Measurements from ENCODE around the gene NTN5. TPM values are rescaled to one million over a fixed set of nuclear protein-coding genes. Genes with fewer than 3 reads are reported as not detected.

The NTN5 gene
- total RNA-seq, 4 donors from 2014 or later = not detected

DNA sequence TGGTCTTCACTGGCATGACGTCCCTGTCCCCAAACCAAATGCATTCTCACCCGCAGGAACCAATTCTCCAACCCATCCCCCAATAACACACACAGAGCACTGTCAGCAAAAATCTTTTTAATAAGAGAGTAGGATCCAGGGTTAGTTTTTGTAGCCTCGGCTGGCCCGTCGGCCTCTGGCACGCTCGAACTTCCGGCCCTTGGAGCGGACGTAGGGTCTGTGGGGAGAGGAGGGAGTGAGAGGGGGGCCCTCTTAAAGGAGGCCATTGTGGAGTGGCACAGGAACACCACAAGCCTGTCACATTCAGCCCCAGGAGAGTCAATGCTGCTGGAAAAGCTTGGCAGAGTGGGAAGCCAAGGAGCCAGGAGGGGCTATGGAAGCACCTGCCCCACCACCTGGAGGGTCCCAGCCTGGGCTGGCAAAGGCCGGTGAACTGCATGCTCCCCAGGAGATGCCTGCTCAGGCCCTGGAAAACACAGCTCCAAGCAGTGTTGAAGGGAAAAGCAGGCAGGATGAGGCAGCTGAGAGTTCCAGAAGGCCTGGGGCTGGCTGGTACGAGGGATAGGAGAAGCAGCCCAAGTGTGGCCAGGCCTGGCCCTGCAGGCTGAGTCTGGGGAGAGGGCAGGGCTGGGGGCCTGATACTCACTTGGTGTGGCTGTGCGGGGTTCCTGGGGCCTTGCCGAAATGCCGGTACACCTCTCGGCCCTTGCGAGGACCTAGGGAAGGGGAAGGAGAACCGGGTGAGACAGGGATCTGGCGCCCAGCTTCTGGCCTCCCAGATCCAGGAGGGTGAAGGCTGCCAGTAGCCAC is 57.4 kb downstream of the NTN5 start:
- Histone ChIP-seq H3K4me1 (peaks cover 34 to 55% of the 10 kb centered on the region in 2 donors), H3K27me3 (no peaks in the 10 kb centered on the region), H3K27ac (peak overlapping the region in 1 of 4 donors; percentile 89), H3K4me3 (no peak overlapping the region), H3K9me3 (no peaks in the 10 kb centered on the region), H3K36me3 (peaks cover 3 to 29% of the 10 kb centered on the region in 2 donors)
- no peak for ATAC-seq
- no peak for TF ChIP-seq CTCF (IDR thresholded peaks at IDR 0.05 in 4 of 5, conservative IDR thresholded peaks at IDR 0.05 in 1 of 5)
- TF ChIP-seq POLR2A (IDR thresholded peaks at IDR 0.05) = no peak
- no peak for DNase-seq
- in situ Hi-C loops (cut with MboI; ENCODE audit: low sequenced_read_pairs in 4 of 4) = no loop called here
- intact Hi-C loops (cut with DNase I; ENCODE audit: low total_unique reads) = no loop called here

DNA sequence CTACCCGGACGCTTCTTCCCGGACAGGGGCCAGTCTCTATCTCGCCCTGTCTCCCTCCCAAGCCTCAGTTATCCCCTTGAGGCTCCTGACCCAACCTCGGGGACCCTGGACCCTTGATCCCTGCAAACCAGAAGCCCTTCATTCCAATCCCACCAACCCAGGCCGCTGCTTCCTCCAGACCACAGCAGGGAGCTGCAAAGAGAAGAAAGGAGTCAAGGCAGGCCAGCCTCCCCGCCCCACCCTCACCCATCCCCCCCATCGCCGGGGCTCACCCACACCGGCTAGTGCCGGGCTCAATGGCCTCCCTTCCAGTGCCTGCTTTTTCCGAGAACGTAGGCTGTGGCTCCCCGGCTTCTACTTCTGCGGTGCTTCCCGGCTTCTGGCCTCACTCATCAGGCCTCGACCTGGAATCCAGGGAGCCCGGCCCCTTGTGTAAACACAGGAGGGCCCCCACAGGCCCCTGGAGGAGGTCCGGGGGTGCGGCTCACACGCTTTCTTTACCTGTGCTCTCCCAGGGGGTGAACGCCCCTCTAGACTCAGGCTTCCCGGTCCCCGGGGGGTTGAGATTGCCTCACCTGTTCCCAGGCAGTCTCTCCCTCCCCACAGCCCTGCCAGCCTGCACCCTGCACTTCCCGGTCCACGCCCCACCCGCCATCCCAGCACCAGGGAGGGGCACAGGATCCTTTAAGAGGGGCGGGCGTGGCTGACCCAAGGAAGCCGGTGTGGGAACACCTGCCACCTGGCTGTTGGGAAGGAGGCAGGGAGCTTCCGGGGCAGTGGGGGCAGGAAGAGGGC is 58.2 kb downstream of the NTN5 start, which contains the start of gene FAM83E:
FAM83E (minus strand) TSS at position 641 of the 795 bp plus-strand sequence. CDS start 1,704 bp downstream, outside the sequence.
- intact Hi-C loops (cut with DNase I; ENCODE audit: low total_unique reads) = no loop called here

DNA sequence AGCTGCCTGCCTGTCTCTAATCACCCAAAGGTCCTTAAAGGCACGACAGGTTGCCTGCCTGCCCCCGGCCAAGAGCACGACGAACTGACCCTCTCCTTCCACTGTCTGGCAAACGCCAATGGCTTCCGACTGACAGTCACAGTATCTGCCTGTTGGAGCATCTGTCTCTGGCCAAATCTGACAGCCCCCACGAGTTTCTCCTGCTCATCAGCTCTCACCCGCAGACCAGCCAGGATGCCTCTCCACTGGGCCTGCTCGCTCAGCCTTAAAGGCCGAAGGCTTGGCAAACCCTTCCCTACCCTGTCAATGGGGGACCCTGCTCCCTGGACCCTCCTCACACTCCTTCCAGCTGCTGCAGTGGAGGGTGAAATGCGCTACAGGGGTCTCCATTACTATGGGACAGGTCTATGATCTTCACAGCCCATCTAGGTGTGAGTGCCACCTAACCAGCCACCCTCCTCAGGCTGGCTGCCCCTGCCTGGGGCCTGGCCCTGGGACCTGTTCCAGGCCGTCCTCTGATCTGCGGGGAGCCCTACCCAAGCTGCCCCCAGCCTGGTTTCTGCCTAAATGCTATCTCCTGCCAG is 58.9 kb downstream of the NTN5 start:
- Histone ChIP-seq H3K36me3 (peaks cover 3 to 29% of the 10 kb centered on the region in 2 donors), H3K27ac (peak overlapping the region; percentile 78 to 89 (median 84)), H3K4me3 (no peak overlapping the region), H3K9me3 (no peaks in the 10 kb centered on the region), H3K4me1 (peaks cover 27 to 46% of the 10 kb centered on the region in 2 donors), H3K27me3 (no peaks in the 10 kb centered on the region)
- ATAC-seq = no peak
- TF ChIP-seq CTCF (IDR thresholded peaks at IDR 0.05 in 4 of 5, conservative IDR thresholded peaks at IDR 0.05 in 1 of 5) (no peak), POLR2A (IDR thresholded peaks at IDR 0.05) (no peak)
- intact Hi-C loops (cut with DNase I; ENCODE audit: low total_unique reads) = loop anchor here (1.0 to 2.0 kb wide), 2 partner anchors 25 to 46 kb away; no protein-coding TSS in a partner anchor
- in situ Hi-C loops (cut with MboI; ENCODE audit: low sequenced_read_pairs in 4 of 4) = no loop called here
- DNase-seq = no peak

More for the DNA sequence above, 58.2 kb downstream of the NTN5 start, which contains the start of gene FAM83E:
- in situ Hi-C loops (cut with MboI; ENCODE audit: low sequenced_read_pairs in 4 of 4) = no loop called here
- no peaks in the 10 kb centered on the region for H3K27me3 ChIP-seq
- H3K9me3 ChIP-seq = no peaks in the 10 kb centered on the region
- H3K27ac ChIP-seq = peak within 1 kb of the TSS; percentile 78 to 89 (median 84)
- TF ChIP-seq CTCF (IDR thresholded peaks at IDR 0.05 in 4 of 5, conservative IDR thresholded peaks at IDR 0.05 in 1 of 5) (no peak), POLR2A (IDR thresholded peaks at IDR 0.05) (no peak)
- H3K36me3 ChIP-seq = peaks cover 3 to 29% of the 10 kb centered on the region in 2 donors
- peaks cover 28 to 47% of the 10 kb centered on the region in 2 donors for H3K4me1 ChIP-seq
- DNase-seq (peak in 1 of 2 donors; percentile 53), ATAC-seq (no peak)
- no peak within 1 kb of the TSS for H3K4me3 ChIP-seq

GRCh38 chr19:48613024-48613851 is 59.6 kb downstream of the NTN5 start:
- TF ChIP-seq CTCF (IDR thresholded peaks at IDR 0.05 in 4 of 5, conservative IDR thresholded peaks at IDR 0.05 in 1 of 5) = no peak
- TF ChIP-seq POLR2A (IDR thresholded peaks at IDR 0.05) = peak; percentile 12 to 13
- Histone ChIP-seq H3K27ac (peak overlapping the region; percentile 78 to 89 (median 84)), H3K4me1 (peaks cover 27 to 44% of the 10 kb centered on the region in 2 donors), H3K27me3 (no peaks in the 10 kb centered on the region), H3K9me3 (no peaks in the 10 kb centered on the region), H3K4me3 (peak overlapping the region in 2 of 4 donors; percentile 10 to 37), H3K36me3 (peaks cover 3 to 29% of the 10 kb centered on the region in 2 donors)
- intact Hi-C loops (cut with DNase I; ENCODE audit: low total_unique reads) = loop anchor here (1.0 to 2.0 kb wide), 2 partner anchors 24 to 45 kb away; no protein-coding TSS in a partner anchor
- DNase-seq (peak in 1 of 2 donors; percentile 81), ATAC-seq (peak; percentile 57 to 78)
- in situ Hi-C loops (cut with MboI; ENCODE audit: low sequenced_read_pairs in 4 of 4) = no loop called here
